Islet of Langerhans (tissue), 1 donor: ENCODE measurements around the gene WDR5.

Source experiments
- FAIRE-seq: peaks from one replicate; lab custom pipeline; 2011; peaks lifted over from hg19 to GRCh38; lab: Jason Lieb, UNC

The WDR5 gene

DNA sequence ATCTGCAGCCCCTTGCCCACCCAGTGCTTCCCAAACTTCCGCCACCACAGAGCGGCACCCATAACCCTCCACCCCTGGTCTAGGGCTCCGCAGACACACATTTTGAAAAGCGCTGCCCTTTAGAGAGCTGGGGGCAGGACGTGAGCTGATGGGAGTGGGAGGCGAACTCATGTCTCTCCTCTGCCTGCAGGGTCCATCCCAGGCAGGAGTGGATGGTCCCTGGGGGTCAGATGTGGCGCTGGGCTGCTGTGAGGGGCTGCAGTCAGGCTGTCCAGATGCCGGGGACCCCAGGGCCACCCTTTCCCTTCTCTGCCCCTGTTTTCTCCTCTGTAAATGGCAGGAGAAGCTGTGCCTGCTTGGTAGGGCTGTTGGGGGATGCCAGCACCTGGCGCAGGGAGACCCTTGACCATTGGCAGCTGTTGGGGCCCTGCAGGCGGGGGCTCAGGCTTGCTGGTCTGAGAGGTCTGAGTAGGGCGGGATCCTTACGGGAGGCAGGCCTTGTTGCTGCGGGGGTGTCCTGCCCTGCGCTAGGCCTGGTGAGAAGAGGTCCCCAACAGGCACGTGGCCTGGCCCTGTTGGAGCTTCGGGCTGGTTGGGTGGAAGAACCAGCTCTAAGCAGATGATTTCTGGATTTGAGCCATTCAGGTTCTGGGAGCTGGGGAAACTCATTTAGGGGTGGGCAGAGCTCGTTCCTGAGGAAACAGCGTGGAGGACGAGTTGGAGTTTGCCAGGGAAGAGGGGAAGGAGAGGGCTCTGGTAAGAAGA lies 38.8 kb downstream of the WDR5 start:
- no peak for FAIRE-seq

GRCh38 chr9:134175291-134175807 lies 39.5 kb downstream of the WDR5 start:
- FAIRE-seq = no peak

- no peak for FAIRE-seq
Measured at GRCh38 chr9:134175808-134176598, 40.1 kb downstream of the WDR5 start.

DNA sequence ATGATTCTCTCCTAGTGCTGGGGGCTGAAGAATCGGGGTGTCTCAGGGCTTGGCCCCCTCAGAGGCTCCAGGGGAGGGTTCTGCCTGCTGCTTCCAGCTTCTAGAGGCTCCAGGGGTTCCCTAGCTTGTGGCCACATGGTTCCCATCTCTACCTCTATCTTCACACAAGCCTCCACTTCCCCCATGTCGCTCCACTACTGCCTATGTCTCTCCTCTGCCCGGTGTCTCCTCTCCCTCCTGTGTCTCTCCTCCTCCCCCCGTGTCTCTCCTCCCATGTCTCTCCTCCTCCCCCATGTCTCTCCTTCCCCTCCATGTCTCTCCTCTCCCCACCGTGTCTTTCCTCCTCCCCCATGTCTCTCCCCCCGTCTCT lies 40.7 kb downstream of the WDR5 start:
- no peak for FAIRE-seq

DNA sequence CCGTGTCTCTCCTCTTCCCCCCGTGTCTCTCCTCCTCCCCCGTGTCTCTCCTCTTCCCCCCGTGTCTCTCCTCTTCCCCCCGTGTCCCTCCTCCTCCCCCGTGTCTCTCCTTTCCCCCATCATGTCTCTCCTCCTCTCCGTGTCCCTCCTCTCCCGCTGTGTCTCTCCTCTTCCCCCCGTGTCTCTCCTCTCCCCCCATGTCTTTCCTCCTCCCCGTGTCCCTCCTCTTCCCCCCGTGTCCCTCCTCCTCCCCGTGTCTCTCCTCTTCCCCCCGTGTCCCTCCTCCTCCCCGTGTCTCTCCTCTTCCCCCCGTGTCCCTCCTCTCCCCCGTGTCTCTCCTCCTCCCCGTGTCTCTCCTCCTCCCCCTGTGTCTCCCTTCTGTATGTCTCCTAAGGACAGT lies 41.3 kb downstream of the WDR5 start:
- FAIRE-seq = no peak

- FAIRE-seq = no peak
Measured at GRCh38 chr9:134177624-134178393, 41.9 kb downstream of the WDR5 start.

DNA sequence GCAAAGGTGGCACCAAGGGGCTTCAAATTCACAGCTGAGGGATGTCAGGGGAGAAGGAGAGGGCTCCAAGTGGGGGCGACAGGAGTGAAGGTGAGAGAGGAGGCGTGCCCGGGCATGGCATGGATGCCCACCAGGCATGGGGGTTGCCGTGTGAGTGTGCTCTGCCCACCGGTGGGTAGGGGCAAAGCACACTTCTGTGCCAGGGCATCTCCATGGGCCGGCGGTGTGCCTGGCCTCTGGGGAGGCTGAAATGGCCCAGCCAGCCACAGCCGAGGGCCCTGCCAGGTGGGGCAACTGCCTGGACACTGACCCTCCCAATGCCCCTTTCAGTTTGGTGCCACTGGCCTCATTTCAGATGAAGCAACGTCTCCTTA lies 42.5 kb downstream of the WDR5 start:
- FAIRE-seq = no peak

GRCh38 chr9:134178768-134179551 lies 43.1 kb downstream of the WDR5 start:
- FAIRE-seq = no peak

GRCh38 chr9:134179595-134179917 lies 43.7 kb downstream of the WDR5 start:
- no peak for FAIRE-seq

DNA sequence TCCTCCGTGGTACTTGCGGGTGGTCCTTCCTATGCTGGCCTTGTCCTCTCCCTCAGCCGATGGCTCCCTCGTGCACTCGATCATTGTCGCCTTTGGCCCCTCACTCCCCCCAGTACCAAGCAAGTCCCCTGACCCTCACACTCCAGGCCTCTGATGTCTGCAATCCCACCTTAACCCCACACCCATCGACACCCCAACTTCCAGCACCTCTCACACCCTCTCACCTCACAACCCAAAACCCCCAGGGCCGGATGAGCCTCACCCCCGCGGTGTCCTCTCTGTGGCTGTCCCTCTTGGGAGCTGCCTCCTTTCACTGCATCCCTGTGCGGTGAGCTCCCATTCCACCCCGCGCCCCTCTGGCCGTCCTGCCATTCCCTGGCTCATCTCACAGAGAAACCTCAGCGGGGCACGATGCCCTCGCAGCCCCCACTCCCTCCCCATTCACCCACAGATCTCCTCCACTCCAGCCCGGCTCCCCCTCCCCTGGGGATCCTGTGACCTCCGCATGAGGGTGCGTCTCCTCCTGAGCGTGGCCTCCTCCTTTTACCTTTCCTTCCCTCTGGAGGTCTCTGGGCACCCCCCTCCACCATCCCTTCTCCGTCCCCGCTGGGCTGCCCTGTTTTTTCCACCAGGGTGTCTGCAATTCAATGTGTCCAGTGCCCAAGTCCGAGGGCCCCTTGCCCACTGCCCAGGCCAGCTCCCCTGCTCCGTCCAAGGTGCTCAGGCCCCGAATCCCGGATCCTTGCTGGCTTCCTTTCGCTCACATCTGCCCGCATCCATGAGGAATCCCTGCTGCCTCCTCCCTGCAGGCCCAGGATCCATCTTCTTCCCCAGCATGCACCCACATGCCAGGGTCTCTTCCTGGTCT lies 44.3 kb downstream of the WDR5 start:
- FAIRE-seq = no peak

GRCh38 chr9:134180786-134181647 lies 45.1 kb downstream of the WDR5 start:
- FAIRE-seq = no peak

GRCh38 chr9:134181648-134182034 lies 45.8 kb downstream of the WDR5 start:
- no peak for FAIRE-seq

DNA sequence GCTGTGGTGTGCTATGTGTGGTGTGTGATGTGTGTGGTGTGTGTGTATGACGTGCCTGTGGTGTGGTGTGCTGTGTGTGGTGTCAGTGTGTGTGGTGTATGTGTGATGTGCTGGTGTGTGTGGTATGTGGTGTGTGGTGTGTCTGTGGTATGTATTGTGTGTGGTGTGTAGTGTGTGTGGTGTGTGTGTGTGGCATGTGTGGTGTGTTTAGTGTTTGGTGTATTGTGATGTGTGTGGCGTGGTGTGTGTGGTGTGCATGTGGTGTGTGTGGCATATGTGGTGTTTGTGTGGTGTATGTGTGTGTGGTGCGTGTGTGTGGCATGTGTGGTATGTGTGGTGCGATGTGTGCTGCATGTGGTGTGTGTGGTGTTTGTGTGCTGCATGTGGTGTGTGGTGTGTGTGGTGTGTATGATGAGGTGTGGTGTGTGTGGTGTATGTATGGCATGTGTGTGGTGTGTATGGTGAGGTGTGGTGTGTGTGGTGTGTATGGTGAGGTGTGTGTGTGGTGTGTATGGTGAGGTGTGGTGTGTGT lies 46.7 kb downstream of the WDR5 start:
- no peak for FAIRE-seq

- FAIRE-seq = no peak
Measured at GRCh38 chr9:134185536-134186011, 49.7 kb downstream of the WDR5 start.

GRCh38 chr9:134186471-134187109 lies 50.7 kb downstream of the WDR5 start:
- FAIRE-seq = no peak

DNA sequence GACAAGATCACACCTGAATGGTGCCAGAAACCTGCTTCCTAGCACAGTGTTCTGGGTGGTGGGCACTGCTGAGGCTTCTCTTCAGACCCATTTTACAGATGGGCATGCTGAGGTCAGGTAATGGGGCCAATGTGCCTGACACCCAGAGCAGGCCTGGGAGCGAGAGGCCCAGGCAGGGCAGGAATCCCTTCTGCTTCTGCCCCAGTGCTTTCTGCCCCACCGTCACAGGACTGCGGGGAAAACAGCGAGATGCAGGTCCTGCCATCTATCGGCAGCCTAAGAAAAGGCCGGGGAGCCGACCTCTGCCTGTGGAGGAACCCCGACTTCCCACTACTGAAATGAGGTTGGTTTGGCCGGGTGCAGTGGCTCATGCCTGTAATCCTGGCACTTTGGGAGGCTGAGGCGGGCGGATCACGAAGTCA lies 51.2 kb downstream of the WDR5 start:
- FAIRE-seq = no peak

DNA sequence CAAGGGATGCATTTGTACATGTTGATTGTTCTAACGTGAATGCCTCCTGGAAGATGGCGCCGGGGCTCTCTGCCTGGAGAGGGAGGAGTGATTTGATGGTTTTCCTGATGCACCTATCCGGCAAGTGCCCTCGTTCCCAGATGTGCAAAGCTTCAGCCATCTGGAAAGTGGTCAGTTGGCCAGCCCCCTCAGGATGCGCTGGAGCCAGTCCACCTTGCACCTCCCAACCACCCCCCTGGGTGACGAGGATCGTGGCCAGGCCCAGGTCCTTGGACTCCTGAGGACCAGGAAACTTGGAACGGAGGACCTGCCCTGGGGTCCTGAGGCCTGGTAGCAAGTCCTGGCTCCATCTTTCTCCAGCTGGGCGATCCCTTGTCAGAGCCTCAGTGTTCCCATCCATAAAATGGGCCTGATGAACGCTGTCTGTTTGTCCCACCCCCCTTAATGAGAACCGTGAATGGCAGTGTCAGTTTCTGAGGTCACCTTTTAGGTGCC lies 52.1 kb downstream of the WDR5 start:
- no peak for FAIRE-seq

- no peak for FAIRE-seq
Measured at GRCh38 chr9:134188386-134189144, 52.7 kb downstream of the WDR5 start.
